ENCODE measurements around the gene CYP8B1.

- TF ChIP-seq POLR2AphosphoS5 (IDR thresholded peaks at IDR 0.05; ENCODE audit: low read depth) = no peak
- no peak for TF ChIP-seq CTCF (conservative IDR thresholded peaks at IDR 0.05; ENCODE audit: low read depth in 2 of 2)
- no peak for TF ChIP-seq EZH2 (IDR thresholded peaks at IDR 0.05; ENCODE audit: low read depth, unreplicated experiment)
Measured at GRCh38 chr3:42900226-42901072, 24.8 kb upstream of the CYP8B1 start.

Data from GM23338 (cell line).